PC-3 (cell line): ENCODE data around the gene IWS1.
"Not testable (repeated sequence)": the region's sequence is repeated elsewhere in the genome, so short reads cannot be mapped to it uniquely, and the experiment has no call there.

Experiments used
- CTCF ChIP-seq: fragments of 300-600 bp; sonication (generic); conservative IDR thresholded peaks from 2 replicates; pipeline ENCODE4 v1.5.1; 2017; ENCODE audit warnings: antibody characterized with exemption, low read depth, mild to moderate bottlenecking, low read length
- EZH2 ChIP-seq: fragments of 300-600 bp; sonication (generic); IDR thresholded peaks from one replicate; pipeline ENCODE4 v1.6.1; 2017; ENCODE audit warnings: antibody characterized with exemption, mild to moderate bottlenecking, low read length; ENCODE audit not compliant: unreplicated experiment
- EZH2phosphoT487 ChIP-seq: fragments of 300-600 bp; sonication (generic); IDR thresholded peaks from 2 replicates; pipeline ENCODE4 v1.6.1; 2018; ENCODE audit warnings: mild to moderate bottlenecking, antibody characterized with exemption, low read length, borderline replicate concordance

GRCh38 chr2:127524198-127524834 is 2.0 kb downstream of the IWS1 start:
- not testable (repeated sequence) for TF ChIP-seq CTCF, EZH2, EZH2phosphoT487
